Measurements from ENCODE around the gene KCND3.

The KCND3 gene

DNA sequence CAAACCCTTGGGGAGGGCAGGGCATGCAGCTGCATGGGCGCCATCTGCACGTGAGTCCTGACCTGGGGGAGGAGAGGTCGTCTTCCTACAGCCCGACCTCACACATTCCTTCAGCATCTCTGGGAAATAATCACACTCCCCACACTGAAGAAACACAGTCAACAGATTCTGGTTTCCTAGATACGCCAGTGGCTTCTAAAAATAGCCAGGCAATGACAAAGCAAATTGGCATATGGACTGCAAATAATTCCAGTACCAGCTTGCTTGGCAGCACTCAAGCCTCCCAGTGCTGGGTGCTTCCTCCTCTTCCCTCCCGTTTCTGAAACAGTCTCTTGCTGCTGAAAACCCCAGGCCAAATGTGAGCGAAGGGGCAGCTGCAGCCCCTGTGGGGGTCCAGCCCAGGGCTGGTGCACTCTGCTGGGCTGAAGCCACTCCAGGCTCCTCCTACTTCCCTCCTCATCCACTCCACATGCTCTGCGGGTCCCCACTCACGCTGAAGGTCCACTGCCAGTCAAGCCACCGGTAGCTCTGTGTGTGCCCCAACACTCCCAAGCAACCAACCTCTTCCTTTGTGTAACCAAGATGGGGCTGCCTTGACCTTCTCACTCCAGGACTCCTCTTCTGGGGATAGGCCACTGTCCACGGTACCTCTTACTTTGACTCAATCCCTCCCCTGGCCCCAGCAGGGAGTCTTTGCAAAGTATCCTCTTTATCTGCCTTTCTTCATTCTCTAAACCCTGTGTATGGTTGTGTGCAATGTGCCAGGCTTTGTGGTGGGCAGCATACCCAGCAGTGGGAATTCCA, 69.0 kb downstream of the KCND3 start:
- DNase-seq (ENCODE audit: low read depth, low spot score): no peak

DNA sequence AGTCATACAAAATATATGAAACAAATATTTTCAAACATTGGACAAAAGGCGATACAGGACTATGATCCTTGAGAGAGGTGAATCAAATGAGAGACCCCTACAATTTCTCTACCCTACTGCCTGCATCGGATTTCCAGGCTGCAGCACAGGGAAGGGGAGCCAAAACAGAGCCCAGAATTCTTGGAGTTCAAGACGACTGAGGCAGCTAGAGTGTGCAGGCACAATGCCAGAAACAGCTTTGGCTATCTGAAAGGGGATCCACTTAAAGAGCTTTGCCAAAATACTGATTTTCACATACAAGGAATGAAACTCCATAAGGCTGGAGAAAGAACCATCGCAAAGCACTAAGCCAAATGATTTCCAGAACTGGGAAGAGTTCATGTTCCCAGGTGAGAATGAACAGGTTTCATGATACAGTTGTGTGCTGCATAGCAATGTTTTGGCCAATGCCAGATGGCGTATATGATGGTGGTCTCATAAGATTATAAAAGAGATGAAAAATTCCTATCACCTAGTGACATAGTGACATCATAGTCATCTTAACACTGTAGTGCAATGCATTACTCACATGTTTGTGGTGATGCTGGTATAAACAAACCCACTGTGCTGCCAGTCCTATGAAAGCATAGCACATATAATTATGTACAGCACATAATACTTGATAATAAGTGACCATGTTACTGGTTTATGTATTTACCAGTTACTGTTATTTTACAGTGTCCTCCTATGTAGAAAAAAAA, 77.5 kb downstream of the KCND3 start:
- no peak for DNase-seq (ENCODE audit: low read depth, low spot score)

- DNase-seq (ENCODE audit: low read depth, low spot score): no peak
Measured at GRCh38 chr1:111911061-111911460, 78.4 kb downstream of the KCND3 start.

- DNase-seq (ENCODE audit: low read depth, low spot score): no peak
Measured at GRCh38 chr1:111909030-111909429, 80.4 kb downstream of the KCND3 start.

- DNase-seq (ENCODE audit: low read depth, low spot score): no peak
Measured at GRCh38 chr1:111908011-111908621, 81.4 kb downstream of the KCND3 start.

DNA sequence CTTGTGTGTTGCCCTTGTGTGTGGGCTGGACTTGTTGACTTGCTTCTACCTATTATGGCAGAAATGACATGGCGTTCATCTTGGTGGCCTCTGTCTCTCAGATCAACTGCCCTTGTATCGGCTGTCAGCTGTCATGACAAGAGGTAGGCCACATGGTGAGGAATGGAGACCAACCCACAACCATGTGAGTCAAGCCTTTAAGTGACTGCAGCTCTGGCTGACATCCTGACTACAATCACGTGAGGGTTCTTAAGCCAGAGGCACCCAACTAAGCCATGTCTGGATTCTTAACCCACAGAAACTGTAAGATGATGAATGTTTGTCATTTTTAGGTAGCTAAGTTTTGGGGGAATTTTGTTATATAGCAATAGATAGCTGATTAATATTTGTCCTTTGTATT, 82.1 kb downstream of the KCND3 start:
- no peak for DNase-seq (ENCODE audit: low read depth, low spot score)

DNA sequence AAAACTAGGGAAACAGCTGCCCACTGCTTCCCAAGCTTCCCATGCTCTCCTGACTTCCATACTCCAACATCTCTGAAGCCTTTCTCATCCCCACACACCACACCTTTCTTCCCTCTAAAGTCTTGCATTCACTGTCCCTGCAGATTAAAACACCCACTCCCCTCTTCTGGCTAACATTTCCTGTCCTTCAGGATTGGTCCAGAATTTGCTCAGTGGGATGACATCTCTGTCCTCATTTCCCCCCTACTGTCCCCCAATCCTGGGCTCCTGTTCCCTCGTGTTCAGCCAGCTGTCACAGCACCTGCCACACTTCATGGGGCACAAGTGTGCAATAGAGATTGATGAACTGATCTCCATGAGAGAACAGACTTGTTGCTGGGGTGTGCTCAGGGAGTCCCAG, 82.7 kb downstream of the KCND3 start:
- no peak for DNase-seq (ENCODE audit: low read depth, low spot score)

- no peak for DNase-seq (ENCODE audit: low read depth, low spot score)
Measured at GRCh38 chr1:111906111-111906510, 83.4 kb downstream of the KCND3 start.

DNA sequence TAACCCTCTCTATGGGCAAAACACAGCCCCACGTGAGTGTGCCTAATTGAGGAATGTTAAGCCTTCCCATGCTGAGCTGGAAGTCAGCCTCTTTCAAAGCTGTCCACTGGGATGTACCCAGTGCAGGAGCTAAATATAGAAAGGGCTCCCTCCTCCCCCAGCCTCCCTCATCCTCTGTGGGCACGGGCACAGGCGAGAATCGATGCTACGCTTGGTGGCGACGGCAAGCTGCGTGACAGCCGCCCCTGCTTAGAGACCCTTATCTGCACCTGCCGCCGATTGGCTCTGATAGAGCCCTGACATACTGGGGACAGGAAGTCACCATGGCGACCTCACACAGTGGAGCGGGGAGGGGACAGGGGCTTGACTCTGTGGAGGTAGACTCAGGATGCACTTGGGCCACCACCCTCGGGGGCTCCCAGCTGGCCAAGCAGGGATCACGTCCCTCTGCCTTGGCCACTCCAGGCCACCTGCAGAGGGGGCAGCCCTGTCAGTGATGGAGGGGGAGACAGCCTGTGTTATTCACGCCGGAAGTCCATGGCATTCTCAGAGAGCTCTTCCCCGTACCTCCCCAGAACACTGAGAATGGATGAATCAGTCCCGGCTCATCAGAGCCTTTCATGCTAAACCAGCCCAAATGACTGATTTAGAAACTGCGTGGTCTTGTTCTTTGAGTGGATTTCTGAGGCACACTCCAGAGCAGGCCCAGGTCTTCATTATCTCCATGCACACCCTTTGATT, 84.8 kb downstream of the KCND3 start:
- DNase-seq (ENCODE audit: low read depth, low spot score): no peak

GRCh38 chr1:111903871-111904449, 85.5 kb downstream of the KCND3 start:
- no peak for DNase-seq (ENCODE audit: low read depth, low spot score)

DNA sequence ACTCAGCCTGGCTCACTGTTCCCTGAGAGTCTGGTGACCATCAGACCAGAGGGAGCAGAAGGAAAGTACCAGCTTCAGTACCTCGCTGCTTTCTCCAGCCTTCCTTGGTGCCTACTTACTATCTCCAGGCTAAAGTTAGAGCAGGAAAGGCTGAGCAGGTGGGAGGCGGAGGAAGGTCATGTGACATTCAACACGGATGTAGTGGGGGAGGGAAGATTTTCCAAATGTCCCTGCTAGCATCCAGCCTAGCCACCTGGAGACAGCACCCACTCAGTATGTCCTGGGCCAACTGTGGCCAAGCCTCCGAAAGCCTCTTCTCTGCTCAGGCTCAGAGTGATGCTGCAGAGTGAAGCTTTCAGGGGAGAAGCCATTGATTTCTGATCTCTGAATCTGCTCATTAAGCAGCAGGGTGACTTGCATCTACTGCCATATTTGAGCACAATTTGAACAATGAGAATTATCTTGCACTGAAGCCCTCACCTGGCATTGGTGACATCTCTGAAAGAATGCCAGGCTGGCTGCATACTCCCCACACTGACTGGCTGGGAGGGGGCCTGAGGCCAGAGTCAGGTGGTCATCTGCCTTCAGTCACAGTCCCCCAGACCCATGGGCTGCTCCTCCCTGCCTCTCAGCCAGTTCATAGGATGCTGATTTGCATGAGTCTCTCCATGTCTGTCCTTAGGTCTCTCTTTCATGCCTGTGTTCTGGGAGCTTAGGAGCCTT, 86.2 kb downstream of the KCND3 start:
- DNase-seq (ENCODE audit: low read depth, low spot score): no peak

GRCh38 chr1:111895469-111895868, 94.0 kb downstream of the KCND3 start:
- DNase-seq (ENCODE audit: low read depth, low spot score): no peak

DNA sequence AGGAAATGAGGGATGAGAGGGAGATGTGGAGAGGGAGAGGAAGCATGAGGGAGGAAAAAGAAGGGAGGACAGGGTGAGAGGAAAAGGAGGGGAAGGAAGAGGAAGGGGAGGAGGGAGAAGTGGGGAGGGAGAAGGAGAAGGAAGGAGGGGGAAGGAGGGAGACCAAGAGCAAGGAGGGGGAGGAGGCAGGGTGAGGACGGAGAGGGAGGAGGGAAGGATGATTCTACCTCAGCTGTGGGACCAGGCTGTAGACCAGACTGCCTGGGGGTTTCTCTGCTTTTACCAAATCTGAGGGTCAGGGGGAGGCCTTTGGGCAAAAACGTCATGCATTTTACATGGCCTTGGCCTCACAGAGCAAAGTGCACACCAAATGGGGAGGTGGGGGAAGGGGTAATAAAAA, 94.5 kb downstream of the KCND3 start:
- no peak for DNase-seq (ENCODE audit: low read depth, low spot score)

DNA sequence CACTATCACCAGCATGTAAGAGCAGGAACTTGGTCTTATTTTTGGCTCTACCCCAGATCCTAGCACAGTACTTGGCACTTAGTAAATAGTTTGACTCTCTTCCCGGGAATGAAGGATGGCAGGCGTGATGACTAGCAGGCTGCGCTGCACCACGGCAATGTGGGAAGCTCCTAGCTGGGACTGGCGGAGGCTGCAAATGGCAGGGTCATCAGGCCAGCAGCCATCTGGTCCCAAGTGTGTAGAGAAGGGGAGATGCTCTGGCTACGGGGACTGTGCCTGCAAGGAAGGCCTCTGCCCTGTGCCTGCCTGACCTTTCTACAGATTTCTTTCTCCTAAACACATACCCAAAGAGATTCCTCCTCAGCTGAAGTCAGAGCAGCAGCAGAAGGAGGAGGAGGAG, 95.0 kb downstream of the KCND3 start:
- DNase-seq (ENCODE audit: low read depth, low spot score): no peak

GRCh38 chr1:111891566-111891965, 97.9 kb downstream of the KCND3 start:
- no peak for DNase-seq (ENCODE audit: low read depth, low spot score)

- no peak for DNase-seq (ENCODE audit: low read depth, low spot score)
Measured at GRCh38 chr1:111888740-111889376, 100.6 kb downstream of the KCND3 start.

GRCh38 chr1:111887875-111888274, 101.6 kb downstream of the KCND3 start:
- no peak for DNase-seq (ENCODE audit: low read depth, low spot score)

DNA sequence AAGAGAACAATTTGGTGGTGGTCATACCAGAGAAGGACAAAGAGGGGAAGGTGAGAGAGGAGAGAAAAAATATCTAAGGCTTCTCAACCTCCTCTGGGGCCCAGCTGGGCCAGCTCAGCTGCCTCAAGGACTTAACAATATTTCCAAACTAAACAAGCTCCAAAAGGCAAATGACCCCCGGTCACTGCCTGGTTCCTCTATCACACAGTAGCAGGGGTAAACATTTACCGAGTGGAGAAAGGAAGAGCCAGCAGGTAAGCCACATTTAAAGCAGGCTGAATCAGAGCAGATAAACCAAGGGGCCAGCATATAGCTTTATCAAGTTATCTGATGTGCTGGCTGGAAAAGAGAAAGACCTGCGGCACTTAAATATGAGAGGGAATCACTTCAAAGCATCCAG, 102.1 kb downstream of the KCND3 start:
- no peak for DNase-seq (ENCODE audit: low read depth, low spot score)

DNA sequence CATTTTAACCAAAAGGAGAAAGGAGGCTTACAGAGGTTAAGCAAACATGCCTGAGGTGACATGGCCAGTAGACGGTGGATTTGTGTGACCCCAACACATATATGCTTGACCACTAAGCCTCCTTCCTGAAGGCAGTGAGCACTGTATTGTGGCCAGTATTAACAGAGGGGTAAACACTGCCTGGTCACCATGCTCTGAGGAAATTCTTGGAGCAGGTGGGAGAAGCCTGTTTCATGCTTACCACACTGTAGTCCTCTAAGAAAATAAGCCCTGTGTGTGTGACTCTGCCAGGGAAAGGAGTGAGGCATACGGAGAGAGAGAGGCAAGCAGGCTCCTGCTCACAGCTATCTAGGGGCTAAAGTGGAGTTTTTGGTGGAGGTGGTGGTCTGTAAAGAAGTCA, 102.7 kb downstream of the KCND3 start:
- DNase-seq (ENCODE audit: low read depth, low spot score): no peak

DNA sequence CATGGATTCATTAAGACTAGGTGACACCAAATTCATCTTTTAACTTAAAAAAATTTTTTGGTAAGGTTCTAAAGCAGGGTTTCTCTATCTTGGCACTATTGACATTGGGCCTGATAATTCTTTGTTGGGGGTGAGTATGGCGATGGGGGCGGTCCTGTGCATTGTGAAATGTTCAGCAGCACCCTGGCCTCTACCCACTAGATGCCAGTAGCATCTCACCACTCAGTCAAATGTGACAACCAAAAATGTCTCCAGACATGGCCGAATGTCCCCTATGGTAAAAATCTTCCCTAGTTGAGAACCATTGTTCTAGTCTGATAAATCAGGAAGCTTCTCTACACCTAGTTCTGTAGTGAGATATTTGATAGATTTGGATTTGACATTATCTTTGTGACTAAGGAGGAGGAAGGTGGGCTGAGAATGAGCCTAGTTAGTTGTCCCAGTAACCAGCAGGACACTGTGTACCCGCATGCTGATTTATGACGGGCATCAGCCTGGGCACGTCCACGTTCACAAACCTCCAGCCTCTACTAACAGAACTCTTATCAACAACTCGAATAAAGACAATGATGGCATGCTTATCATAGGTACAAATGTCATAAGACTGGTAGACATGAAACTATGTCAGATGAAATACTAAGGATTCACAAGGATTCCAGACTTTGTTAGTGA, 104.6 kb downstream of the KCND3 start:
- DNase-seq (ENCODE audit: low read depth, low spot score): no peak

Data from brain pericyte (primary cell).